Upper lobe of left lung (tissue), 6 donors: Measurements from ENCODE around the gene EXD3. TPM values are rescaled to one million over a fixed set of nuclear protein-coding genes. Genes with fewer than 3 reads are reported as not detected.

Source experiments
- ATAC-seq, 2 donors: fragments of 200-7000 bp; cut with Tn5 transposase; one replicate each; pipeline ENCODE4 v1.9.1; 2022; ENCODE audit warnings: mild to moderate bottlenecking in 2 of 2, moderate library complexity in 2 of 2; ENCODE audit not compliant: low FRiP score in 2 of 2
- DNase-seq, 2 donors: peaks; one replicate each; pipeline ENCODE4 v3.0.0-alpha.2; 2019 to 2020
- H3K27ac ChIP-seq, 4 donors: fragments of 200-600 bp; sonication (generic); one replicate each; pipeline ENCODE4 v1.5.1; 2016 to 2019
- H3K27me3 ChIP-seq, 4 donors: fragments of 200-600 bp; sonication (generic); one replicate each; pipeline ENCODE4 v1.5.1; 2017 to 2019
- H3K36me3 ChIP-seq, 4 donors: fragments of 200-600 bp; sonication (generic); one replicate each; pipeline ENCODE4 v1.5.1; 2016 to 2019
- H3K4me1 ChIP-seq, 4 donors: fragments of 200-600 bp; sonication (generic); one replicate each; pipeline ENCODE4 v1.5.1; 2018 to 2019
- H3K4me3 ChIP-seq, 4 donors: fragments of 200-600 bp; sonication (generic); one replicate each; pipeline ENCODE4 v1.5.1; 2017 to 2019; ENCODE audit warnings: mild to moderate bottlenecking in 2 of 4, moderate library complexity in 1 of 4
- H3K9me3 ChIP-seq, 4 donors: fragments of 200-600 bp; sonication (generic); one replicate each; pipeline ENCODE4 v1.5.1; 2018 to 2019
- CTCF ChIP-seq, 6 experiments: fragments of 450-650 bp in 4 of 6; fragments of 200-600 bp in 2 of 6; sonication (generic) in 2 of 6; IDR thresholded peaks; one replicate each; pipeline ENCODE4 v1.5.1; 2016 to 2019; ENCODE audit warnings: antibody characterized with exemption in 6 of 6
- EP300 ChIP-seq, 4 donors: sonication (generic); formaldehyde crosslinking; IDR thresholded peaks; one replicate each; pipeline ENCODE4 v1.5.1; 2017; ENCODE audit warnings: antibody characterized with exemption in 4 of 4, control low read depth in 2 of 4
- POLR2A ChIP-seq, 4 donors: fragments of 450-650 bp; IDR thresholded peaks; one replicate each; pipeline ENCODE4 v1.5.1; 2016 to 2017; ENCODE audit warnings: antibody characterized with exemption in 4 of 4, mild to moderate bottlenecking in 2 of 4
- POLR2AphosphoS5 ChIP-seq, 2 donors: sonication (generic); formaldehyde crosslinking; IDR thresholded peaks; one replicate each; pipeline ENCODE4 v1.5.1; 2017; ENCODE audit warnings: antibody characterized with exemption in 2 of 2
- WGBS, 2 donors: methylation state at CpG; one replicate each; pipeline ENCODE4 v1.1.5; 2017 to 2018; 5-methylcytosine and 5-hydroxymethylcytosine counted together
- total RNA-seq, 6 donors: library from RNA; depleted of rRNA in 4 of 6; stranded (reverse); fragments of >200 nt in 4 of 6; gene quantifications; one replicate each; pipeline versions ENCODE4 v1.1.0 to v1.2.1, GENCODE V29; 2016 to 2021
- donor health status: DM: no; HTN: no; CAD: no; lungs with moderate emphysema.
- donor health status: DM: no; HTN: yes; CAD: no; lungs with severe emphysema.

EXD3 gene
- total RNA-seq, 6 donors from 2014 or later: 12.3 to 118 (median 24.8) TPM

- peaks cover 34 to 53% (median 40%) of the 10 kb centered on the region in 4 donors for H3K4me1 ChIP-seq
- no peaks in the 10 kb centered on the region for H3K27me3 ChIP-seq
- DNase-seq: peak in 1 of 2 donors; percentile 71
- H3K9me3 ChIP-seq: no peaks in the 10 kb centered on the region
- peak overlapping the region in 1 of 4 donors; percentile 81 for H3K27ac ChIP-seq
- no peak overlapping the region for H3K4me3 ChIP-seq
- ATAC-seq: no peak
- TF ChIP-seq EP300 (IDR thresholded peaks at IDR 0.05) (no peak), POLR2AphosphoS5 (IDR thresholded peaks at IDR 0.05) (no peak), POLR2A (IDR thresholded peaks at IDR 0.05) (no peak), CTCF (IDR thresholded peaks at IDR 0.05) (no peak)
- 90 to 93% methylated on average over 31 to 32 of the region's 34 CpGs for WGBS, 2 donors
- H3K36me3 ChIP-seq: peaks cover 11 to 67% (median 37%) of the 10 kb centered on the region in 4 donors
Measured at GRCh38 chr9:137266585-137267453, 156.1 kb downstream of the EXD3 start.

DNA sequence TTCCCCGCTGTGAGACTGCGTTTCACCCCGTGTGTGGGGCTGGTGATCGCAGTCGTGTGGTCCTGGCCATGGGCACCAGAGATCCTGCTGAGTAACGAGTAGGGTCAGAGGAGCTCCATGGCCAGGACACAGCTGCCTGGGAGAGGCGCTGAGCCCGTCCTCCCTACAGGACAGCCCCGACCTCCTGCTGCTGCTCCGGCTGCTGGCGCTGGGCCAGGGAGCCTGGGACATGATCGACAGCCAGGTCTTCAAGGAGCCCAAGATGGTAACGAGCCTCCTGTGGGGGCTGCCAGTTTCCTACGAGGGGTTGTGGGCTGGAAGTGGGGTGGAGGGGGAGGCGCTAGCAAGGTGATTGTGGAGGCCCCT is 156.8 kb downstream of the EXD3 start:
- ATAC-seq (no peak), DNase-seq (peak in 1 of 2 donors; percentile 80)
- H3K4me3 ChIP-seq: no peak overlapping the region
- H3K27ac ChIP-seq: peak overlapping the region in 1 of 4 donors; percentile 81
- WGBS, 2 donors: 90 to 91% methylated on average over 2 to 14 of the region's 15 CpGs
- H3K9me3 ChIP-seq: no peaks in the 10 kb centered on the region
- H3K4me1 ChIP-seq: peaks cover 34 to 50% (median 36%) of the 10 kb centered on the region in 4 donors
- H3K36me3 ChIP-seq: peaks cover 11 to 63% (median 37%) of the 10 kb centered on the region in 4 donors
- no peaks in the 10 kb centered on the region for H3K27me3 ChIP-seq
- no peak for TF ChIP-seq POLR2A (IDR thresholded peaks at IDR 0.05)
- no peak for TF ChIP-seq POLR2AphosphoS5 (IDR thresholded peaks at IDR 0.05)
- no peak for TF ChIP-seq CTCF (IDR thresholded peaks at IDR 0.05)
- no peak for TF ChIP-seq EP300 (IDR thresholded peaks at IDR 0.05)

DNA sequence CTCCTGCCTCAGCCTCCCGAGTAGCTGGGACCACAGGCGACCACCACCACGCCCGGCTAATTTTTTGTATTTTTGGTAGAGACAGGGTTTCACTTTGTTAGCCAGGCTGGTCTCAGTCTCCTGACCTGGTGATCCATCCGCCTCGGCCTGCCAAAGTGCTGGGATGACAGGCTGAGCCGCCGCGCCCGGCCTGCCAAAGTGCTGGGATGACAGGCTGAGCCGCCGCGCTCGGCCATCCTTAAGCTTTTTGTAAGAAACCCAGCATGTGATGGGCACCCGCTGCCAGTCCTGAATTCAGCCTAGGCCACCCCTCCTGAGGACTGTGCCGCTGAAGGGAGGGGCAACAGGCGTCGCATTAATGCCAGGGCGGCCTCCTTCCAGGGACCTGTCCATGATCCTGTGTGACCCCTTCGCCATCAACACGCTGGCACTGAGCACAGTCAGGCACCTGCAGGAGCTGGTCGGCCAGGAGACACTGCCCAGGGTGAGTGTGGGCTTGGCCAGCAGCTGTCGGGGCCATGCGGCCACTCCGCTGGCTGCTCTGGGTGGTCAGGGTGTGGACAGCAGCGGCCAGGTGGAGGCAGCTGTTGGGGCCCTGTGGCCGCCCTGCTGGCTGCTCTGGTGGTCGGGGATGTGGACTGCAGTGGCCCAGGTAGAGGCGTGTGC is 157.3 kb downstream of the EXD3 start:
- Histone ChIP-seq H3K36me3 (peaks cover 11 to 58% (median 35%) of the 10 kb centered on the region in 4 donors), H3K27ac (no peak overlapping the region), H3K4me3 (no peak overlapping the region), H3K4me1 (peaks cover 29 to 45% (median 32%) of the 10 kb centered on the region in 4 donors), H3K9me3 (no peaks in the 10 kb centered on the region), H3K27me3 (no peaks in the 10 kb centered on the region)
- 92 to 96% methylated on average over 14 to 22 of the region's 29 CpGs for WGBS, 2 donors
- DNase-seq (no peak), ATAC-seq (no peak)
- TF ChIP-seq POLR2AphosphoS5 (IDR thresholded peaks at IDR 0.05) (no peak), EP300 (IDR thresholded peaks at IDR 0.05) (no peak), POLR2A (IDR thresholded peaks at IDR 0.05) (no peak), CTCF (IDR thresholded peaks at IDR 0.05) (no peak)

DNA sequence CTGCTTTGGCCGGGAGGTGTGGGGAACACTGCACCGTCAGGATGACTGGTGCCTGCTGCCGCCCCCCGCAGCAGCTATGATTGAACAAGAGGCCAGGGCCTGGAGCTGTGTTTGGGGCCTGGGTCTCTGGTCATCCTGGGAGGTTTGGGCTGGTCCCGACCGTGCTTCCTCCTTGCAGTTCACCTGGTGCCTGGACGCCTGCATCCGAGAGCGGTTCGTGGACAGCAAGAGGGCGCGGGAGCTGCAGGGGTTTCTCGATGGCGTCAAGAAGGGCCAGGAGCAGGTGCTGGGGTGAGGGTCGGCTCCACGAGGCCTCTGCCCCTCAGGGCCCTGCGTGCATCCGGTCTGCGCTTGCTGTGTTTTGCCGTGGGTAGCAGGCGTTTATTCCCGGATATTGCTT is 158.9 kb downstream of the EXD3 start:
- Histone ChIP-seq H3K4me3 (no peak overlapping the region), H3K27ac (no peak overlapping the region), H3K9me3 (no peaks in the 10 kb centered on the region), H3K4me1 (peaks cover 14 to 30% (median 18%) of the 10 kb centered on the region in 4 donors), H3K27me3 (no peaks in the 10 kb centered on the region), H3K36me3 (peaks cover 11 to 53% (median 36%) of the 10 kb centered on the region in 4 donors)
- WGBS, 2 donors: 94 to 97% methylated on average over 18 to 22 of the region's 22 CpGs
- TF ChIP-seq EP300 (IDR thresholded peaks at IDR 0.05): no peak
- no peak for TF ChIP-seq POLR2A (IDR thresholded peaks at IDR 0.05)
- TF ChIP-seq CTCF (IDR thresholded peaks at IDR 0.05): no peak
- TF ChIP-seq POLR2AphosphoS5 (IDR thresholded peaks at IDR 0.05): no peak
- DNase-seq: no peak
- no peak for ATAC-seq
